ENCODE results near the gene SORCS2. TPM values are rescaled to one million over a fixed set of nuclear protein-coding genes. Genes with fewer than 3 reads are reported as not detected.
A peak's percentile ranks its signal among the peaks of the same experiment; 100 is the strongest.

Gene SORCS2
- total RNA-seq, 4 donors from 2014 or later, result 0.53 to 9.9 (median 0.90) TPM

DNA sequence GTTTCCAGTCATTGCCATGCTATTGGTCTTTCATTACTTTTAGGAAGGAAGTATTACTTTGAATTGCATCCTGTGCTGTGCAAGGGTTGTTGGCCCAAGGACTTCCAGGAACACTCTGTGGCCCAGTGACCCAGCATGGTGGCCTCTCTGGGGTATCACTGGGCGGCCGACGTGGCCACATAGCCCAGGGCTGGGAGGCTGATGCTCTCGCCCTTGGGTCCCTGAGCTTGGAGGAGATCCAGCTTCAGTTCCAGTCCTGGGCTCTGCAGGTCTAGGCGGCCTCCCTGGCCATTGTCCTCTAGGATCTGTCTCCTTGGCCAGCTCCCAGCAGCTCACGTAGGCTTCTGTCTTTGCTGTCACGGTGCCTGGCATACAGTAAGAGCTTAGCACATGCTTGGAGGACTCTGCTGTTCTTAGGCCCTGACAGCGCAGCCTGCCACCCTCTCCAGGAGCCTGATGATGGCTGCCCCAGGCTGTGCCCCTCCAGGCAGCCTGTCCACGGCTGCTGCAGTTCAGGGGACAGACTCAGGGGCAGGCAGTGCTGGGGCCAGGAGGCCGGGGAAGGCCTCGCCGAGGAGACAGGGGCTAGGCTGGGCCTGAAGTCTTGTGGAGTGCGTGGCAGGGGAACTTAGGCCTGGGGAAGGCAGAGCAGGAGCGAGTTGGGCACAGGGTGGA is 42.2 kb downstream of the SORCS2 start:
- H3K4me1 ChIP-seq, result no peaks in the 10 kb centered on the region
- H3K4me3 ChIP-seq, result no peak overlapping the region
- no peaks in the 10 kb centered on the region for H3K36me3 ChIP-seq
- peaks cover 0 to 9% (median 0%) of the 10 kb centered on the region in 4 donors for H3K9me3 ChIP-seq
- DNase-seq, result no peak
- TF ChIP-seq CTCF (IDR thresholded peaks at IDR 0.05) (no peak), POLR2A (IDR thresholded peaks at IDR 0.05) (no peak)
- H3K27ac ChIP-seq, result no peak overlapping the region
- no peaks in the 10 kb centered on the region for H3K27me3 ChIP-seq

GRCh38 chr4:7235030-7235380 is 42.7 kb downstream of the SORCS2 start:
- Histone ChIP-seq H3K27ac (no peak overlapping the region), H3K27me3 (no peaks in the 10 kb centered on the region), H3K36me3 (no peaks in the 10 kb centered on the region), H3K4me1 (no peaks in the 10 kb centered on the region), H3K4me3 (no peak overlapping the region), H3K9me3 (peaks cover 0 to 9% (median 0%) of the 10 kb centered on the region in 4 donors)
- TF ChIP-seq POLR2A (IDR thresholded peaks at IDR 0.05) (no peak), CTCF (IDR thresholded peaks at IDR 0.05) (no peak)
- DNase-seq, result no peak

- Histone ChIP-seq H3K9me3 (peaks cover 0 to 9% (median 0%) of the 10 kb centered on the region in 4 donors), H3K4me3 (no peak overlapping the region), H3K36me3 (no peaks in the 10 kb centered on the region), H3K27me3 (no peaks in the 10 kb centered on the region), H3K4me1 (no peaks in the 10 kb centered on the region), H3K27ac (no peak overlapping the region)
- no peak for TF ChIP-seq CTCF (IDR thresholded peaks at IDR 0.05)
- no peak for TF ChIP-seq POLR2A (IDR thresholded peaks at IDR 0.05)
- no peak for DNase-seq
Measured at GRCh38 chr4:7236847-7237246, 44.5 kb downstream of the SORCS2 start.

DNA sequence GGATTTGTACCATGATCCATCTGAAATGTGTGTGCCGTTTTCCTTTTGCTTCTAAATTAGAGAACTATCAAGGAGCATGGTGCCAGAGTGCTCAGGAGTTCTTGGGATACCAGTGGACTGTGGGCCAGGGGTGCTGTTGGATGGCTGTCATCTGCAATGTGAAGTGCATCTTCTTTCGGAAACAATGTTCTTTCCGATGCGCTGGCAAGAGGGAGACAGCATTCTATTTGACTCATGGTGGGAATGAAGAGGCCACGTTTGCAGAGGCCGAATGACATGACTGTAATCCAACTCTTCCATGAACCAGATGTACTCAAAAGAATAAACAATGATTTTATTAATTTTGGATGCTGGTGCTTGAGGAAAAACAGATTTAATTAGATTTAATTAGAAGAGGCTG is 45.5 kb downstream of the SORCS2 start:
- Histone ChIP-seq H3K27ac (peak overlapping the region in 1 of 4 donors; percentile 5), H3K36me3 (no peaks in the 10 kb centered on the region), H3K4me1 (no peaks in the 10 kb centered on the region), H3K4me3 (no peak overlapping the region), H3K9me3 (peaks cover 0 to 9% (median 0%) of the 10 kb centered on the region in 4 donors), H3K27me3 (no peaks in the 10 kb centered on the region)
- TF ChIP-seq POLR2A (IDR thresholded peaks at IDR 0.05) (no peak), CTCF (IDR thresholded peaks at IDR 0.05) (no peak)
- DNase-seq, result no peak

- H3K27ac ChIP-seq, result no peak overlapping the region
- TF ChIP-seq POLR2A (IDR thresholded peaks at IDR 0.05) (no peak), CTCF (IDR thresholded peaks at IDR 0.05) (no peak)
- no peak overlapping the region for H3K4me3 ChIP-seq
- H3K36me3 ChIP-seq, result no peaks in the 10 kb centered on the region
- no peak for DNase-seq
- no peaks in the 10 kb centered on the region for H3K4me1 ChIP-seq
- peaks cover 0 to 9% (median 0%) of the 10 kb centered on the region in 4 donors for H3K9me3 ChIP-seq
- H3K27me3 ChIP-seq, result no peaks in the 10 kb centered on the region
Measured at GRCh38 chr4:7238300-7238960, 46.1 kb downstream of the SORCS2 start.

Data from Peyer's patch (tissue), 4 donors.